Stimulated activated CD8-positive, alpha-beta memory T cell treated with anti-CD3 and anti-CD28 coated beads, Interleukin-12 subunit alpha, Interleukin-12 subunit beta, amount 100 ng/mL, for 24 hours (primary cell): ENCODE results near the gene UPF3B.
"Not testable (repeated sequence)": the region's sequence is repeated elsewhere in the genome, so short reads cannot be mapped to it uniquely, and the experiment has no call there.

Source experiments
- DNase-seq: peaks from one replicate; pipeline ENCODE4 v3.0.0-alpha.2; 2020; ENCODE audit errors: extremely low read depth

The UPF3B gene

GRCh38 chrX:119852382-119853353, at the start of gene UPF3B:
UPF3B (minus strand) TSS chrX:119852963; CDS start chrX:119852928, 35 bp downstream.
- DNase-seq: peak; percentile 83

DNA sequence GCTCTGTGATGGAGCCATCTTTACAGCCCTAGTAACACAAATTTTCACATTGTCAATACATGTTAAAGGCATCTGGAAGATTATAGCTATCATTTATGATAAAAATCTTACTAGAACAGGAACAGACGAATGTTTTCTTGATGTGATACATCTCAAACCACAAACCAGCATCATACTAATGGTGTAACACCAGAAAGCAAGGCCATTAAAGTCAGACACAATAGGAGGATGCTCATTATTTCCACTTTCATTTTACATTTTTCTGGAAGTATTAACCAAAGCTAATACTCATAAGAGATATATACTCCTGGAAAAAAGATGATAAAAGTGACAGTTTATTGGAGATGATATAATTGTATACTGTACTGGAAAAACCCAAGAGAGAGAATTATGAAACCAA, 48.2 kb upstream of the UPF3B start:
- DNase-seq: no peak

DNA sequence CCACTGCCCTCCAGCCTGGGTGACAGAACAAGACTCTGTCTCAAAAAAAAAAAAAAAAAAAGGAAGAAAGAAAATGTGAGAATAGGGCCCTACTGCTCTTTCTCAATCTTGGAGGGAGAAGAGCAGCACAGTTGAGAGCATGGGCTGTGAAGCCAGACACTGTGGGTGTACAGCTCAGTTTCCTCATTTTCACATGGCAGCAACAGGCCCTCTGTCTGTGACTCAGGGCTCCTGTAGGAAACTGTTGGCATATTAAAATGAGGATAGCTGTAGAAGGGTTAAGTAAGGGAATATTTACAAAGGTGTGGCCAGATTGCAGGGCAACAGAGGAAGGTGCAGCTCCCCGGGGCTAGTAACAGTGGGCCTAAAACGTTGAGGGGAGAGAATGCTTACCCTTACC, 46.4 kb upstream of the UPF3B start:
- no peak for DNase-seq

- no peak for DNase-seq
Measured at GRCh38 chrX:119895843-119896326, 43.1 kb upstream of the UPF3B start, which contains the start of gene AKAP14. AKAP14 (plus strand) TSS chrX:119895893; CDS start chrX:119903224, 7,331 bp downstream.

DNA sequence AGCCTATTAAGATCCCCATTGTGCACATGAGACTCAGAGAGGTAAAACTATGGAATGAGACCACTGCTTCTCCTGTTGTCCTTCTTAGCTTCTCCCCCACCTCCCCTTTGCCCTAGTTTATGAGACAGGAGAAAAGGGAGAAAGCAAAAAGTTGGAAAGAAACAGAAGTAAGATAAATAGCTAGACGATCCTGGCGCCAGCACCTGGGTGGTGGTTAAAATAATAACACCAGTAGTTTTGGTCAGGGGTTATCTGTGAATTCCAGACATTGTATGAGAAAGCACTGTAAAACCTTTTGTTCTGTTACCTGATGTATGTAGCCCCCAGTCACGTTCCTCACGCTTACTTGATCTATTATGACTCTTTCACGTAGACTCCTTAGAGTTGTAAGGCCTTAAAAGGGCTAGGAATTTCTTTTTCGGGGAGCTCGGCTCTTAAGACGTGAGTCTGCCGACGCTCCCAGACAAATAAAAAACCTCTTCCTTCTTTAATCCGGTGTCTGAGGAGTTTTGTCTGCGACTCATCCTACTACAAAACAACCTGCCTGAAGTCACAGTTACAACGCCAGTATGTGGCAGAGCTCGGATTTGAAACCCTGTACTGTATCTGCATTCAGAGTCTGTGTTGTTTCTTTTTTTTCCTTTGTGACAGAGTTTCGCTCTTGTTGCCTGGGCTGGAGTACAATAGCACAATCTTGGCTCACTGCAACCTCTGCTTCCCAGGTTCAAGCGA, 39.4 kb upstream of the UPF3B start:
- DNase-seq: not testable (repeated sequence)

- not testable (repeated sequence) for DNase-seq
Measured at GRCh38 chrX:119890626-119891025, 37.9 kb upstream of the UPF3B start.

DNA sequence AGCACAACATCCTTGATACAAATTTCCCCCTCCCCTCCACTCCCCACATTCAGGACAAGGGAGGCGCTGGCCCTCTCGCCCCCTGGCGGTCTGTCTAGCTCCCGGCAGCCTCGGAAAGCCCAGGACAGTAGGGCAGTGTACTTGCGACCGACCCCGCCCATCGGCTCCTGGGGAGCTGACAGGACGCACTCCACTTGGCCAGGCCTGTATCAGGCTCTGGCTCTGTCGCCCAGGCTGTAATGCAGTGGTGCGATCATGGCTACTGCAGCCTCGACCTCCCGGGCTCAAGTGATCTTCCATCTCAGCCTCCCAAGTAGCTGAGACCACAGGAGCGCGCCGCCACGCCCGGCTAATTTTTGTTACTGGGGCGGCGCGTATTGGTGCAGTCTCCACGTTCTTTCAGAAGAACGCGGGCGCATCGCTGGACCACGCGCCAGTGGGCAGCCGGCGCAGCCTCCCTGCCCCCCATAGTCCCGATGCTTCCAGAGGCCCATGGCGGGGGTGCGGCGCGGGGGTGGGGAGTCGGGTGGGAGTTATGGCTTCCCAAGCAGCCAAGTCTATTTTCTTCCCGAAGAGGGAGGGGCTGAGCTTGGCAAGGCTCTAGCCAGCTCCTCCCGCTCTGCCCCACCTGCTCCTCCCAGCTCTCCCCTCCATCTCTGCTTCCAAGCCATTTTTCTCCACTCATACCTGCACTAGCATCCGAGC, 35.1 kb upstream of the UPF3B start:
- DNase-seq: no peak

DNA sequence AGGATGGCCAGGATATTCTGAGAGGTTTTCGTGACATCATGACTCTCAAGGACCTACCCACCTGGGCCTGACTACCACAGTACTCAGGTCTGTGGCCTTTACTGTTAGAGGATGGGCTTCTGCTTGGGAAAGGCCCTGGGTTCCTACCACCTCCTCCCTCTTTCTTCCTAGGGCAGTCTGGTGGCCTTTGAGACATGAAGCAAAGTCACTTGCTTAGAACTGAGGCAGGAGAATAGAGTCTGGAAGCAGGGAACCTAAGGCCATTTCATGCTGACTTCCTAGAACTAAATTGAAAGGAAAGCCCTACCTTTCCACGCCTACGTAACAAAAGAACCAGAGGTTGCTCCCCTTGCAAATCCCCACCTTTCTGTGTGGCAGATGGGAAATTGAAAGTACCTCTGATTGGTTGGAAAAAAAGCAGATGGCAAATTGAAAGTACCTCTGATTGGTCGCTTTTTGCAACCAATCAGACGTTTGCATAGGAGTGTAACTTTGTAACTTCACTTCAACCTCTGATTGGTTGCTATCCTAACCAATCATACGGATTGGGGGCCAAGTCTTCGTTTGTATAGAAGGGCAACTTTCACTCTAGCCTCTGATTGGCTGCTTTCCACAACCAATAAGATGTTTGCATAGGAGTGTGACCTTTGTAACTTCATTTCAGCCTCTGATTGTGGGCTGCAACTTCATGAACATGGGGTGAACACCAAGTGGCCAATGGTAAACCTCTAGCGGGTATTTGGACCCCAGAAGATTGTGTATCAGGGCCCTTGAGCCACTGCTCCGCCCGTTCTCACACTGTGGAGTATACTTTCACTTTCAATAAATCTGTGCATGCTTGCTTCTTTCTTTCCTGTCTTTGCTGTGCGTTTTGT, 33.0 kb upstream of the UPF3B start:
- no peak for DNase-seq

- DNase-seq: no peak
Measured at GRCh38 chrX:119880552-119881437, 28.0 kb upstream of the UPF3B start.

- no peak for DNase-seq
Measured at GRCh38 chrX:119880076-119880475, 27.3 kb upstream of the UPF3B start.

GRCh38 chrX:119878740-119879139, 26.0 kb upstream of the UPF3B start:
- DNase-seq: no peak

- peak; percentile 54 for DNase-seq
Measured at GRCh38 chrX:119871599-119872395, 19.0 kb upstream of the UPF3B start, which contains the start of the genes NDUFA1 and RNF113A. NDUFA1 (plus strand) TSS chrX:119871832; CDS start chrX:119871912, 80 bp downstream. RNF113A (minus strand) TSS chrX:119871733; CDS start chrX:119871613, 120 bp downstream.

DNA sequence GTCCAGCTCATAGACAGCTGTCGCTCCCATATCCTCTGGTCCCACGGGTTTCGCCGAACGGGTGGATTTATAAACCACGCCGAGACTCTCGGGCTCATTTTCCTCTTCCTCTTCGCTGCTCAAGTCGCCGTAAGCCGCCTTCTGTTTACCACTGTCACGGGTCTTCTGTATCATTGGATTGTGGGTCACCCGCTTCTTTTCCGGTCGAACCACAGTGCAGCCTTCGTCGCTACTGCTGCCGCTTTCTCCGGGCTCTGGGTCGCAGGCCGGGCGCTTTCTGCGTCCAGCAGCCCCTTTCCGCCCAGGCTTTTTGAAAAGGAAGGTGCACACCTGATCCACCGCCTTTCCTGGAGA, 18.5 kb upstream of the UPF3B start:
- no peak for DNase-seq

GRCh38 chrX:119870626-119871131, 17.9 kb upstream of the UPF3B start:
- DNase-seq: no peak

- DNase-seq: no peak
Measured at GRCh38 chrX:119853444-119853843, 681 bp upstream of the UPF3B start.

GRCh38 chrX:119833905-119834304, 18.9 kb downstream of the UPF3B start:
- no peak for DNase-seq

GRCh38 chrX:119828446-119828845, 24.3 kb downstream of the UPF3B start:
- no peak for DNase-seq

GRCh38 chrX:119826399-119826959, 26.3 kb downstream of the UPF3B start:
- no peak for DNase-seq
